Activated CD8-positive, alpha-beta memory T cell treated with anti-CD3 and anti-CD28 coated beads, Interleukin-2, amount 50 U/mL, for 1 hour (primary cell): ENCODE results near the gene SAMD11.

Experiments
- DNase-seq: peaks from one replicate; pipeline ENCODE4 v3.0.0-alpha.2; 2020; ENCODE audit errors: extremely low read depth

Gene SAMD11

GRCh38 chr1:917466-918091 is 6.1 kb upstream of the SAMD11 start:
- no peak for DNase-seq

GRCh38 chr1:918353-918752 is 5.4 kb upstream of the SAMD11 start:
- DNase-seq: no peak

GRCh38 chr1:918843-919242 is 4.9 kb upstream of the SAMD11 start:
- DNase-seq: no peak

- no peak for DNase-seq
Measured at GRCh38 chr1:919271-919872, 4.4 kb upstream of the SAMD11 start.

GRCh38 chr1:920010-920409 is 3.7 kb upstream of the SAMD11 start:
- DNase-seq: no peak

- DNase-seq: no peak
Measured at GRCh38 chr1:920521-920920, 3.2 kb upstream of the SAMD11 start.

GRCh38 chr1:921011-921837 is 2.5 kb upstream of the SAMD11 start:
- DNase-seq: no peak

GRCh38 chr1:923991-924655 is 400 bp downstream of the SAMD11 start:
- DNase-seq: no peak

GRCh38 chr1:924656-925560 is 1.2 kb downstream of the SAMD11 start:
- no peak for DNase-seq

- DNase-seq: no peak
Measured at GRCh38 chr1:925561-926421, 2.1 kb downstream of the SAMD11 start.

- DNase-seq: no peak
Measured at GRCh38 chr1:927234-927633, 3.5 kb downstream of the SAMD11 start.

GRCh38 chr1:927748-928147 is 4.0 kb downstream of the SAMD11 start:
- no peak for DNase-seq

- no peak for DNase-seq
Measured at GRCh38 chr1:928825-929661, 5.3 kb downstream of the SAMD11 start.

- DNase-seq: no peak
Measured at GRCh38 chr1:929712-930632, 6.2 kb downstream of the SAMD11 start.

- DNase-seq: no peak
Measured at GRCh38 chr1:930633-931138, 7.0 kb downstream of the SAMD11 start.

- DNase-seq: no peak
Measured at GRCh38 chr1:931380-932172, 7.9 kb downstream of the SAMD11 start.

GRCh38 chr1:932173-932510 is 8.4 kb downstream of the SAMD11 start:
- no peak for DNase-seq
